Stomach (tissue), 4 donors: Measurements from ENCODE around the gene DNAJC25.

ENCODE experiments used
- POLR2A ChIP-seq, 4 donors: fragments of 450-650 bp; IDR thresholded peaks; one replicate each; pipeline ENCODE4 v1.6.1; 2016; ENCODE audit warnings: antibody characterized with exemption in 4 of 4, control low read depth in 2 of 4, mild to moderate bottlenecking in 1 of 4, moderate library complexity in 1 of 4
- POLR2AphosphoS5 ChIP-seq, 3 donors: sonication (generic); formaldehyde crosslinking; IDR thresholded peaks; one replicate each; pipeline ENCODE4 v1.6.1; 2016; ENCODE audit warnings: antibody characterized with exemption in 3 of 3
- TF ChIP-seq, protein P1 (sequence below), 7 experiments: fragments of 450-650 bp in 4 of 7; fragments of 200-600 bp in 3 of 7; sonication (generic) in 3 of 7; IDR thresholded peaks; one replicate each; pipeline ENCODE4 v1.5.1; 2016 to 2019; ENCODE audit warnings: antibody characterized with exemption in 7 of 7, control low read depth in 2 of 7, mild to moderate bottlenecking in 1 of 7

DNA sequence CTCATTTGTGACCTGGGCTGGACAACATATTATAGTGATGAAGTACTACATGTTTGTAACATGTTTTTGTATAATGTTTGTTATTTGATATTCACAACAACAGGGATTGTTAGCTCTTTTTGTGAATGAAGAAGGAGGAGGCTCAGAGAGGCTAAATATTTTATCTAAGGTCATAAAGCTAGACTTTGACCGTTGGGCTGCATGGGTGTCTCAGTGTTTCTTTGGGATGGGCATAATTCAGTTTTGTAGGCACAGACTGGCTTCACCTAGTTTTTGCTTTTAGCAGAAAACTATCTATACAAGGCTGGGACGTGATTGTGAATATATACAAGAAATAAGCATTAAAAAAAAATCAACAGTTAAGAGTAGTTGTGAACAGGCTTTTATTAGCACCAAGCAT, 15.3 kb downstream of the DNAJC25 start:
- no peak for TF ChIP-seq POLR2A (IDR thresholded peaks at IDR 0.05)
- TF ChIP-seq, protein P1, sequence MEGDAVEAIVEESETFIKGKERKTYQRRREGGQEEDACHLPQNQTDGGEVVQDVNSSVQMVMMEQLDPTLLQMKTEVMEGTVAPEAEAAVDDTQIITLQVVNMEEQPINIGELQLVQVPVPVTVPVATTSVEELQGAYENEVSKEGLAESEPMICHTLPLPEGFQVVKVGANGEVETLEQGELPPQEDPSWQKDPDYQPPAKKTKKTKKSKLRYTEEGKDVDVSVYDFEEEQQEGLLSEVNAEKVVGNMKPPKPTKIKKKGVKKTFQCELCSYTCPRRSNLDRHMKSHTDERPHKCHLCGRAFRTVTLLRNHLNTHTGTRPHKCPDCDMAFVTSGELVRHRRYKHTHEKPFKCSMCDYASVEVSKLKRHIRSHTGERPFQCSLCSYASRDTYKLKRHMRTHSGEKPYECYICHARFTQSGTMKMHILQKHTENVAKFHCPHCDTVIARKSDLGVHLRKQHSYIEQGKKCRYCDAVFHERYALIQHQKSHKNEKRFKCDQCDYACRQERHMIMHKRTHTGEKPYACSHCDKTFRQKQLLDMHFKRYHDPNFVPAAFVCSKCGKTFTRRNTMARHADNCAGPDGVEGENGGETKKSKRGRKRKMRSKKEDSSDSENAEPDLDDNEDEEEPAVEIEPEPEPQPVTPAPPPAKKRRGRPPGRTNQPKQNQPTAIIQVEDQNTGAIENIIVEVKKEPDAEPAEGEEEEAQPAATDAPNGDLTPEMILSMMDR (IDR thresholded peaks at IDR 0.05), result no peak
- TF ChIP-seq POLR2AphosphoS5 (IDR thresholded peaks at IDR 0.05), result no peak
